NK-92 treated with Interleukin-12 subunit alpha and Interleukin-12 subunit beta, amount 100 ng/mL, for 24 hours (cell line): ENCODE results near the gene KCNK18.
"Not testable (repeated sequence)": the region's sequence is repeated elsewhere in the genome, so short reads cannot be mapped to it uniquely, and the experiment has no call there.

ENCODE experiments used
- DNase-seq: peaks from one replicate; lab custom pipeline; 2025; lab: John Stamatoyannopoulos, UW

KCNK18 gene

DNA sequence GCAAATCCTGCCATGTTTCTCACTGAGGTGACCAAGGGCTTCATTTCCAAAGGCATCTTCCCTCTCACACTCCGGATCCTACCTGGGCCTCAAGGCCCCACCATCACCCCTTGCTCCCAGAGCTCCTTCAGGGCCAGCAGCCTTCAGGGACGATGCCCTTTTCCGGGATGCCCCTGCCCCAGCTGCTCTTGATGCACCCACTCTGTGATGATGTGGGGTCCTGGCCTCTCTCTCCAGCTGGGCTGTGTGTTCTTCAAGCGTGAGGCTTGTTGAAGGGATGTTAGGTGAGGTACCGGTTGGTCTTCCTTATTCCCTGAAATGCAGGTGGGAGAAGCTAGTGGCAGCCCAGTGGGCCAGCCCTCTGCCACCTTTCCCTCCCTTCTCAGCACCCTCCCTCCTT is 25.3 kb downstream of the KCNK18 start:
- DNase-seq, result no peak

DNA sequence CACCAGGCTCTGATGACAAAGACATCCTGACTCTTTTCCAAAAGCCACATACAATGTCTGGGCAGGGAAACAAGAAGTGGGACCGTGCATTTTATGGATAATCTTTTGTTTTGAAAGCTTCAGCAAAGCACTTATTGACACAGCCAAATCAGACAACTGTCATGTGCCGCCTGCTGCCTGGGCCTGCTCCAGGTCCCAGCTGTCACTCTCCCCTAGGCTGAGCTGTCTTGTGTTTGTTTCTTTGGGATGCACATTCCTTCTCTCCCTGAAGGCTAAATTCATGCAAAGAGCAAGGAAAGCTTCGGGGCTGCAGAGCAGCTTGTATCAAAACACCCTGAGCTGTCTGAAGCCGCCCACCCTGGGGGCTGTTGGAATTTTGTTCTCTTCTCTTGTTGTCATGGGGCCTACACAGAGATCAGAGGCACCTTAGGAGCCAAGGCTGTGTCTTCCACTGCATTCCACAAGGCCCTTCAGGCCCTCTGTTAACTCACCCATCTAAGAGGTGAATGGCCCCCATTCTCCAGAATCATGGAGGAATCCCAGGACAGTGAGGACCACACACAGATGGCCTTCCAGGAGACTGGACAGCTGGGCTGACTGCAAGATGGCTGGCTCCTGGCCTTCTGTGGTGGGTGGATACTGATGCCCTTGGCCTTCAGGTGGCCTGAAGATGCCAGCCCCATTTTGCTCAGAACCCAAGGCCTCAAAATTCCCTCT is 25.8 kb downstream of the KCNK18 start:
- DNase-seq, result no peak

DNA sequence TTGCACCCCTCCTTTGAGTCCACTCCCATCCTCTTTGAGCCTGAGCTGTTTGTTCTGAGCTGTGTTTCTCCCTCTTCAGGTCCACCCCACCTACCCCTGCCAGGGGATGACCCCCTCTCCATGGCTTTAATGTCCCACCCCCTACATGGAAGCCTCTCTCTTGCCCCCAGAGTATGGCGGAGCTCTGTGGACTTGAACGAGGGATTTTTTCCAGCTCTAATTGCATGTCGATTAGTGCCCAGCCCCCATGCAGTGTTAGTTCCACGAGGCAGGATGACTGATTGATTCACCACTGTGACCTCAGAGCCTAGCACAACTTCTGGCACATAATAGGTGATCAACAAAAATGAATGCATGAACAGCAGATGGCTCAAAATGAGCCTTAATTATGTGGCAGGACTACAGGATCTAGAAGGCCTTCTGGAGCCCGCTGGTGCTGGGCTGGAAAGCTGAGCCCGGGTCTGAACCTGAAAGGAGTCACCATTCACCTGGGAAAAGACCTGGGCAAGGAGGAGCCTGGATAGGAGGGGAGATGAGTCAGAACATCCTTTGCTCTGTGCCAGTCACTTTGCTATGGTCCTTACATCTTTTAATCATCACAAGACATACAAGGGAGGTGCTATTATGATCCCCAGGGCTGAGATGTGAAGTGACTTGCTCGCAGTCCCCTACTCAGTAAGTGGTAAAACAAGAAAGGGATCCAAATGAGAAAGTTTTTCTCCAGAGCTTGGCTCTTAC is 26.6 kb downstream of the KCNK18 start:
- DNase-seq, result no peak

DNA sequence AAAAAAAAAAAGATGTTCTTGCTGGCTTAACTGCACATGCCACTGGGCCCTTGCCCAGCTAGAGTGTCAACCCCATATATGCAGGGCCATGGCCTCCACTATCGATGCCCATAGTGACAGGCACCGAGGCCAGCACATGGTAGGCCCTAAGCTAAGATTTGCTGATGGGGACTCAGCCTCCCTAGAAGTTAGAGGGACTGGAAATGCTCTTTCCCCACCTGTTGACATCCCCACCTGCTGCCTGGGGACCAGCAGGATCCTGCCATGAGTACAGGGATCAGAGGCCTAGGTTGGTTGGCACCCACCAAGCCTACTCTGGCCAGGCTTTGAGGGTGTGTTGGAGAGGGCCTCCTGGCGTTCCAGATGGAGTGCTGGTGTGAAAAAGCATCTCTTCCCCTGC is 27.6 kb downstream of the KCNK18 start:
- DNase-seq, result no peak

DNA sequence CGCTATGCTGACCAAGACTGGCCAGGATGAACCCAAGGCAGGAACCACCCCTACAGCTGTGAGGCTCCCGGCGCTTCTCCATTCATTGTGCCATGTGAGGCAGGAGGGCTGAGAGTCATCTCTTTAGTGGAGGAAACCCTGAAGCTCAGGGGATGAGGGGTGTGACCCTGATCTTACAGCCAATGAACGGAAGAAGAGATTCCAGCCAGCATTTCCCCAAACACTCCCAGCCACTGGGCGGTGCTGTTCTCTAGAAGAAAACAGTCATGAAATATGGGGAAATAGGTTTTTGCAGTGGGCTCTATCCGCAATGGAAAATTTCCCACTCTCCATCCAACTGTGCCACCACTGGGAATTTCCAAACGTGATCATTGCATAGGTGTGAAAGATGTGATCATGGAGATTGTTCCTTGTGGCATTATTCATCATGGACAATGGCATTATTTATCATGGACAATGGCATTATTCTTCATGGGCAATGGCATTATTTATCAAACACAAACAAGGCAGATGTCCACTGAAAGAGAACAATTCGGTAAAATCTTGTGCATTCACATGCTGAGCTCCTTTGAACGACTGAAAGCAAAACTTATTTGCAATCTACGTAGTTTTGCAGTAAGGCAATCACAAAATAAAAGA is 29.6 kb downstream of the KCNK18 start:
- no peak for DNase-seq

DNA sequence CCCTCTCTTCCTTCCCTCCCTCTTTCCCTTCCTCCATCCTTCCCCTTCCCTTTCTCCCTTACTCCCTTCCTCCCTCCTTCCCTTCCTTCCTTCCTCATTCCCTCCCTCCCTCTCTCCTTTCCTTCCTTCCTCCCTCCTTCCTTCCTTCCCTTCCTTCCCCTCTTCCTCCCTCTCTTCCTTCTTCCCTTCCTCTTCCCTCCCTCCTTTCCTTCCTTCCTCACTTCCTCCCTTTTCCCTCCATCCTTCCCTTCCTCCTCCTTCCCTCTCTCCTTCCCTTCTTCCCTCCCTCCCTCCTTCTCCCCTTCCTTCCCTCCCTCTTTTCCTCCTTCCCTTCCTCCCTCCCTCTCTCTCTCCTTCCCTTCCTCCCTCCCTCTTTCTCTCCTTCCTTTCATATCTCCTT is 30.9 kb downstream of the KCNK18 start:
- DNase-seq, result no peak

DNA sequence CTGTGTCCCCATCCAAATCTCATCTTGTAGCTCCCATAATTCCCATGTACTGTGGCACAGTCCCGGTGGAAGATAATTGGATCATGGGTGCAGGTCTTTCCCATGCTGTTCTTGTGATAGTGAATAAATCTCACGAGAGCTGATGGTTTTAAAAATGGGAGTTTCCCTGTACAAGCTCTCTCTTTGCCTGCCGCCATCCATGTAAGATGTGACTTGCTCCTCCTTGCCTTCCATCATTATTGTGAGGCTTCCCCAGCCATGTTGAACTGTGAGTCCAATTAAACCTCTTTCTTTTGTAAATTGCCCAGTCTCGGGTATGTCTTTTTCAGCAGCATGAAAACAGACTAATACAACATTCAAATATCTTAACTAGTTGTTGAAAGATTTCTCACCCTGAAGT is 32.8 kb downstream of the KCNK18 start:
- DNase-seq, result not testable (repeated sequence)

DNA sequence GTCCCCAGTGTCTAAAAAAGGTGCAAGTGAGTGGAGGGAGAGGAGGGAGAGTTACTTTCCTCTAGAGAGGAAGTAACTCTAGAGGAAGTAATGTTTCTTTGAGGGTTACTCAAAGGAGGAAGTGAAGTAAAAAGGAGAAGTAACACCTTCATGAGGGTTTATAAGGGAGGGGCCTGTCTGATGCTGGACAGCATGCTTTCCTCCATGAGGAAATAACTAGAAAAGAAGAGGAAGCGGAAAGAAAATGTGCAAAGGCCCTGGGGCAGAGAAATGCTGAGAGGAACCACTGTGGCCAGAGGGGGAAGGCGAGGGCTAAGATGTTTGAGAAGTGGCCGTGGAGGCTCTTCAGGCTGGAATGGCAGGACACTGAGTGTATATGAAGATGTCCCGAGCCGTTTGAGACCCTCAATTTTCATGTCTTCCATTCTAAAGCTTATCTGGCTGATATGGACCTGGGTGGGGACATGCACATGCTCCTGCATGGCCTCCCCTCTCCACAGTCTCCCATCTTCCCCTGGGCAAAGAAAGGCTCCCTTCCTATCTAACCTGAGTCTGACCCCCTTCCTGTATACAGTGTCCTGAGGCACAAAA is 40.2 kb downstream of the KCNK18 start:
- no peak for DNase-seq

DNA sequence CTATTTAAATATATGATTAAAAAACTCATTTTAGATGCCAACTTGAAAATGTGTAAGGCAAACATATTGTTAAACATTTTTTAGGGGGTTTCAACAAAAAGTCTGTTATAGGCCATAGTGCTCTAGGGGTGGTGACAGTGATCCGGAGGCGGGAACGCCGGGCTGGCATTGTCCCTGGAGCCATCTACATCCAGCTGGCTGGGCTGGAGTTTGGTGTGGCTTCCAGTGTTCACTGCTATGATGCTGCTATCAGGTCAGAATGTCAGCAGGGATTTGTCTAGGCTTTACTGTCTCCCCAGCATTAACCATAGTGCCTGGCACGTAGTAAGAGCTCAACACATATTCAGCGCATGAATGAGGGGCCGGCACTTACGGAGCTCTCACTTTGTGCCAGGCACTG is 41.8 kb downstream of the KCNK18 start:
- no peak for DNase-seq

DNA sequence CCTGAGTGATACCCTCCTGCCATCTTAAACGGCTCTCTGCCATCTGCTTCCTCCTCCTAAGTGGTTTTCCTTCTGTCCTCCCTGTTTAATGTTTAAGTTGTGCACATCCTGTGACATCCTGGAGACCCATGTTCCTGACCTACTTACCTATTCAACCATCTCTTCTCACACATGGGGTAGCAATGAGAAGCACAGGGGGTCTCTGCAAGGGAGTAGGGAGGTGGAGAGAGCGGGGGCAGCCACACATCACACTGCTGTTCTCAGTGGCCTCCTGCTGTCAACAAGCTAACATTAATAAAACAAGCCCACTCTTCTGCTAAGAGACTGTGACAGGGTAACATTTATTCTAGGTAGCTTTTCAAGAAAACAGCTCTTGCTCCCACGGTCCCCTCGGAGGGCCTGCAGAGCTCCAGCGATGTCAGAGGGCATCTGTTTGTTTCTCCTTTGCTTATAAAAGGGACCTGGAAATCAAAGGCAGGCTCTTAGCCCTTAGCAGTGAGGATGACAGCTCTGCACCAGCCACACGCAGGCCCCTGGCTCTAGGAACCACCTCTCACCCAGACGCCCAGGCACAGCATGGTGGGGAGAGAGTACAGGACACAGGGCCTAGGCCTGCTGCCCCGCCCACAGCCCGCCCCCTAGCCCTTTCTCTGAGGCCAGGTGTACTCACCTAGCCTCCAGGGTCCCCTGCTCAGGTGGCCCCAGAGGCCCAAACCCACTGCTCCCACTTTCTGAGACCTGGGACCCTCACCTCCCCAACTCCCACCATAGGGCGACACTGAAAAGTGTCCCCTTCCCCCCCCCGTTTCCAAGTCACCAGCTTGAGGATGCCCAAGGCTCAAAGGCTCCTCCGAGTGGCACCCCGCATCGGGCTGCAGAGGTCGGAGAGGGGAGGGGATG is 42.7 kb downstream of the KCNK18 start:
- no peak for DNase-seq

DNA sequence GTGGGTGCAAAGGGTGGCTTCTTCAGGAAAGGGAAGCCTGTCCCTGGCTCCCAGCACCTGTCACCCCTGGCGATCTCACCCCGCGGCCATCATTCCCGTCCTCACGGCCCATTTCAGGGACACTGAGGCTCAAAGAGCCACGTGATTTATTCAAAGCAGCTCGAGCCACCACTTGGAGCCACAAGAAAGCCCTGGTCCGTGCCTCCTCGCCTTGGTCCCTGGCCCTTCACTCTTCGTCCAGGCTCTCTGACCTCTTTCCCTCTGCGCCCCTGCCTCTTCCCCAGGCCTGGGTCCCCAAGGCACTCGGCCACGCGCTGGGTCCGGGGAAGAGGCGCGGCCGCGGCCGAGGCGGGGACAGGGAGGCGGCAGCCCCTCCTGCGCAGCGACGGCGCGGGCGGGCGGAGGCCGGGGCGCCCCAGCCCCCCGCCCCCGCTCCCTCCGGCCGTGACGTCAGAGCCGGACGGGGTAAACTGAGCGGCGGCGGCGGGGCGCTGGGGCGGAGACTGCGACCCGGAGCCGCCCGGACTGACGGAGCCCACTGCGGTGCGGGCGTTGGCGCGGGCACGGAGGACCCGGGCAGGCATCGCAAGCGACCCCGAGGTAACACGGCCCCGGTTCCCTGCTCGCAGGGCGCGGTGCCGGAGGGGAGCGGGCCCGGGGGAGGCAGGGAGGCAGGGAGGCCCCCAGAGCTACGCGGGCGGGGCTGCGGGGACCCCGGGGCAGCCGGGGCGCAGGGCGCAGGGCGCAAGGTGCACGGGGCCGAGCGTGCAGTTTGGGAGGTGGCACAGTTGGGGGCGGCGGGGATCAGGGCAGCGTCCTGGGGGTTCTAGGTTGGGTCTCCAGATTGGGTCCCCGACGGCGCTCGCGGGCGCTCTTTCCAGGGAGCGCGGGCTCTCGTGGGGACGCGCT is 43.6 kb downstream of the KCNK18 start, which contains the start of gene SLC18A2:
SLC18A2 (plus strand) TSS at position 494 of the 909 bp plus-strand sequence. CDS start 580 bp downstream, outside the sequence.
- no peak for DNase-seq

DNA sequence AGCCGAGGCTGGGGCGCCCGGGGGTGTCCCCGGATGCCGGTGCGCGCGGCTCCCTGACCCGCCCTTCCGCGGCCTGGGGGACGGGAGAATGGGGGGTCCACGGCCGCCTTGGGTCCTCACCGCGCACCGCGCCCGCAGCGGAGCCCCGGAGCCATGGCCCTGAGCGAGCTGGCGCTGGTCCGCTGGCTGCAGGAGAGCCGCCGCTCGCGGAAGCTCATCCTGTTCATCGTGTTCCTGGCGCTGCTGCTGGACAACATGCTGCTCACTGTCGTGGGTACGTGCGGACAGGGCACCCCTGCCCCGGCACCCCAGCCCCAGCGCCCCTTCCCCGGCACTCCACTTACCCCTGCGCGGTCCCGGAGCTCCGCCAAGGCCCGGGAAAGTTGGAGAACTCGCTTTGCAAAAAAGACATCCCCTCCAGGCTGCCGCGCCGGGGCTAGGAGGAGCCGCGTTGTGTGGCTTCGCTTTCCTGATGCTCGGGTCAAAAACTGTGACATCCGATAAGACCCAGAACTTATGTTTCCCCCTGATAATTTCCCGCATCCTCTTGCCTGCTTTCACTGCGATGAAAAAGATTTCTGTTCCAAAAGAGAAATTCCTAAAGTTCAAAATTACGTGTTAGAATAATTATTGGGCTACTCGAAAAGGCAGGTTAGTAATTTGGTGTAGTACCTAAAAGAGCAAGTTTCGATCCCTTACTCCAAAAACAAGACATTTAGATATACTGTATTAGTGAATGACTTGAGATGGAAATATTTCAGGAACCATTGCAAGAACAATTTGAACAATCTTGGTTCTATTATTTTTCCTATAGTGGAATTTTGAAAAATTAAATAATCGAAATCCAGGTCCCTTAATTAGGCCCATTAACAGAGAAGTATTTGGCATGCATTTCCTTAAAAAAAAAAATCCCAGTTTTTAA is 44.5 kb downstream of the KCNK18 start:
- no peak for DNase-seq

DNA sequence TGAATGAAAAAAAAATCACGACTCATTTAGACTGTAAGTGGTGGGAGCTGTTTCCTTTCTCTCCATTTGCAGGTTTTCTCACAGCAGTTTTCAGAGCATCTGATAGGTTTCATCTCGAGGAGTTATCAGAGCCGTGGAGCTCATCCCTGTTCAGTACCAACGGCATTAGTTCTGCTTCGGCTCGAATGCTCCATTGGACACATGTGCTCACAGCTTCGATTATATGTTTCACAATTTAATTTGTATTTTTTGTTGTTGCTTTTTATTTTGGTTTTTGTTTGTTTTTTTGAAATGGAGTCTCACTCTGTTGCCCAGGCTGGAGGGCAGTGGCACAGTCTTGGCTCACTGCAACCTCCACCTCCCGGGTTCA is 45.2 kb downstream of the KCNK18 start:
- no peak for DNase-seq

DNA sequence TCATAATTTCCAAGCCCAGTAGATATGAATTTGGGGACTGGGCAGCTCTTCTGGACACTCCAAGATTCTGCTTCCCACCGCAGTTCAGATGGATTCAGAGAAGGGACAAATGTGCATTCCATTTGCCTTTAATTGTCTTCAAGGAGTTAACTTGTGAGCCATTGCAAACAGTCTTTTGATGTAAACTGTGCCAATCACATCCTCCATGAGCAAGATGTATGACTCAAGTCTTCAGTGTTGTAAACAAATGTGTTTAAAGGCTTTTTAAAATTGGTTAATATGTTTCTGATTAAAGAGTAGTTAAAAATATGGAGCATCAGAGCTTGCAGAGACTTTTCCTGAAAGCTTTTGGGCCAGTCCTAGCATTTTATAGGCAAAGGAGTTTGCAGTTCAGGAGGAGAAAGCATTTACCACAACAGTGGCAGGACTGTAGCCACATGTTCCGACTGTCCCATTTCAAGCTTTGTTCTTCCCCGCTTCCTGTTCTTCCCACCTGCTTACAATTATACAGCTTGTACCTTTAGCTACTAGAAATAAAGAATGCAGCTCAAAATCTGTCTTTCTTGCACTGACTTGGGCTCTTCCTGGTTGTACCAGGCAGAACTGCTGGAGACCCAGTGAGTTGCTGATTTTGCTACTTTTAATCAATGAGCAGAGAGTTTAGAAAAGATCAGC is 49.8 kb downstream of the KCNK18 start:
- no peak for DNase-seq

DNA sequence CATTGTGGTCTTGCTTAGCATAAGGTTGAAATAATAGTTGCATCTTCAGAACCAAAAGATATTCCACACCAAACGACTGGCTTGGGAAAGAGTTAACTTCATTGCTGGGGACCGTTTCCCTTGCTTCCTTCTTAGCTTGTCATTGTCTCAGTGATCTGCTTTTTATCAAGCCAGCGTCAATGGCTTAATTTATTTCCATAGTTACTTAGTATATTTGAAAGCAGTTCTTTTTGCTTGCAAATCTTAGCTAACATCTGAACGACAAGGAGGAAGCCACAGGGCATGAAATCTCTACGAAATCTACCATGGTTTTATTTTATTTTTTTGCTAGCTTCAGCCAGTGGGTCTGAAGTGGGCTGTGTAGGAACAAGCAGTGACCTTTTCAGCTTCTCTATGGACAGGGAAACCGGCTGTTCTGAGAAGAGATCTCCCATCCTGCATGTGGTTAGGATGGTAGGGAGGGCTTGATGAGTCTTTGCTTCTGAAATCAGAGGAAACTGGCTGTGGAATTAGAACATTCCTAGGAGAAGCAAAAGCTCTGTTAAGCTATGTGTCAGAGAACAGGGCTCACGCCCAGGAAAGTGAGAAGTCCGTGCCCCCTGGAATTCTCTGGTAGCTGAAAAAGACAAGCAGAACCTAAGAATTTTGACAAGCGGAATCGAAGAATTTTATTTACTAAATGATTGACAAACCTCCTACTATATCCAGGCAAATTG is 51.6 kb downstream of the KCNK18 start:
- DNase-seq, result no peak

DNA sequence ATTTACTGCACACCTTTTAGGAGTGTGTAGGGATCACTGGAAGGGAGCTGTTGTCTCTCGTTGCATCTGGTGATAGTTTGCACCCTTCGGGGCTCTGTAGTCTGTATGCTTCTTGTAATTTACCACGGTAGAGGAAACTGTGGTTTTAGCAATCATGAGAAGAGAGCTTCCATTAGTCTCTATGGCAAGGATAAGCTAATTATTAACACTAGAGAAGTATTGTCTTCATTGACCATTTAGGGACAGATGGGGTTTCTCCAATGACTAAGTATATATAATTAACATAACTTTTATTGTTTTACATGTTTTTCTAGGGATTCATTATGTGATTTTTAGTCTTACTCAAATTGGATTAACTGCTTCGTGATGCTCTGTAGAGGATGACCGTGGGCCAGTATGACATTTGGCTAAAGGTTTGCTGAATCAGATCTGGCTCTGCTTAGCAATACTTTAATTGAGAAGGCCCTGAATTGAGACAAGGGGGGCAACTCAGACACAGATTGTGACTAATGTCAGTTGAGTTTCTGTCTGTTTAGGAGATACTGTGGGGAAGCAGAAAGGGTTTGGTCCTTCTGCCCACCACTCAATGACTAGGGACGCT is 52.3 kb downstream of the KCNK18 start:
- DNase-seq, result no peak

DNA sequence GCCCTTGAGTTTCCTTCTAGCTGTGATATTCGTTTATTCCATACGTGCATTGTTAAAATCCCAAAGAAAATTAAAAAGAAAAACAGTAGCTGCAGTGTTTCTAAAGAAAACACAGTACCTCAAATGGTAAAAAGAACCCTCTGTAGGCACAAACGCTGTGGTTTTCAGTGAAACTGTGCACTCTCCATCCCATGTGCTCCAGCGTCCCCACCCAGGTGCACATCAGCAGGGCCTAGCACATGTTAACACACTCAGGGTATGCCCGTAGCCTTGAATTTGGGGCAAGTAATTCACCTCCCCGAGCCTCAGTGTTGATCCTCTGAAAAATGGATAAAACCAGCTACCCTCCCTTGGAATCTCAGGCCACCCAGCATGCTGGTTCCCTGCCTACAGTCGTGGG is 53.1 kb downstream of the KCNK18 start:
- DNase-seq, result no peak

DNA sequence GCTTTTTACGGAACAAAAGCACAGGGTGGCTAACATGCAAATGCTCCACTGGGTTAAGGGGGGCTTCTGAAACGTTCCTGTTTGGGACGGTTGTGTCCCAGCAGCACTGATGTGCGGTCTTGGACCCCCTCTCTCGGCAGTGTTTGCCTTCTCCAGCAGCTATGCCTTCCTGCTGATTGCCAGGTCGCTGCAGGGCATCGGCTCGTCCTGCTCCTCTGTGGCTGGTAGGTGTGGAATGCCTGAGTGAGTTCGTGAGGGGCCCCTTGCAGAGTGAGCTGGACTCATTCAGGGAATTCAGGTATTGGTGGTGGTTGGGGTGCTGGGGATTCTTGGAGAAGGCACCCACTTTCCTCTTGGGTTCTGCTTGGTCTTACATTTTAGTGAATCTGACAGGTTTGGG is 56.6 kb downstream of the KCNK18 start:
- no peak for DNase-seq
